ENCODE measurements around the gene RFNG. TPM values are rescaled to one million over a fixed set of nuclear protein-coding genes. Genes with fewer than 3 reads are reported as not detected.

The RFNG gene
- total RNA-seq, 1 donor from 2014 or later: 40.2 TPM

GRCh38 chr17:82087961-82088837, 36.6 kb upstream of the RFNG start:
- H3K36me3 ChIP-seq (ENCODE audit: insufficient read depth, low read length): peaks cover 13% of the 10 kb centered on the region

GRCh38 chr17:82086941-82087906, 35.6 kb upstream of the RFNG start:
- no peak for TF ChIP-seq CTCF (IDR thresholded peaks at IDR 0.05; ENCODE audit: insufficient read depth, low read depth, low read length)
- no peak for TF ChIP-seq EZH2 (IDR thresholded peaks at IDR 0.05; ENCODE audit: insufficient read depth, low read length)
- no peaks in the 10 kb centered on the region for H3K4me1 ChIP-seq (ENCODE audit: insufficient read depth, low read length)
- DNase-seq (ENCODE audit: low read depth) (no peak), FAIRE-seq (no peak)
- no peaks in the 10 kb centered on the region for H3K9me3 ChIP-seq (ENCODE audit: insufficient read depth, low read depth, low read length)
- peaks cover 13% of the 10 kb centered on the region for H3K79me2 ChIP-seq (ENCODE audit: insufficient read depth, low read length)
- H3K27ac ChIP-seq (ENCODE audit: low read depth, low read length): no peak overlapping the region
- H3K36me3 ChIP-seq (ENCODE audit: insufficient read depth, low read length): peaks cover 12% of the 10 kb centered on the region
- no peak overlapping the region for H2AFZ ChIP-seq (ENCODE audit: low read depth, low read length)
- H3K4me3 ChIP-seq (ENCODE audit: insufficient read depth, low read depth, low read length): no peak overlapping the region
- Mint-ChIP-seq H3K4me3 (ENCODE audit: unreplicated experiment) (no peak overlapping the region), H3K36me3 (ENCODE audit: low read depth, unreplicated experiment) (no peaks in the 10 kb centered on the region), H3K27me3 (ENCODE audit: low read depth, unreplicated experiment) (no peaks in the 10 kb centered on the region), H3K9me3 (ENCODE audit: unreplicated experiment) (no peaks in the 10 kb centered on the region), H3K27ac (ENCODE audit: unreplicated experiment) (no peak overlapping the region), H3K4me1 (ENCODE audit: low read depth, unreplicated experiment) (no peaks in the 10 kb centered on the region)
- no peak overlapping the region for H3K4me2 ChIP-seq (ENCODE audit: low read length)
- no peak overlapping the region for H3K9ac ChIP-seq (ENCODE audit: low read length)
- H3K27me3 ChIP-seq (ENCODE audit: insufficient read depth, low read length): no peaks in the 10 kb centered on the region
- H4K20me1 ChIP-seq (ENCODE audit: insufficient read depth, low read length): peaks cover 83% of the 10 kb centered on the region

More at GRCh38 chr17:82087961-82088837, 36.6 kb upstream of the RFNG start:
- Histone ChIP-seq H3K9ac (ENCODE audit: low read length) (no peak overlapping the region), H3K9me3 (ENCODE audit: insufficient read depth, low read depth, low read length) (no peaks in the 10 kb centered on the region), H3K79me2 (ENCODE audit: insufficient read depth, low read length) (peaks cover 18% of the 10 kb centered on the region), H3K27ac (ENCODE audit: low read depth, low read length) (no peak overlapping the region), H3K4me2 (ENCODE audit: low read length) (no peak overlapping the region), H3K4me1 (ENCODE audit: insufficient read depth, low read length) (no peaks in the 10 kb centered on the region), H4K20me1 (ENCODE audit: insufficient read depth, low read length) (peaks cover 80% of the 10 kb centered on the region), H3K4me3 (ENCODE audit: insufficient read depth, low read depth, low read length) (no peak overlapping the region), H3K27me3 (ENCODE audit: insufficient read depth, low read length) (no peaks in the 10 kb centered on the region), H2AFZ (ENCODE audit: low read depth, low read length) (no peak overlapping the region)
- Mint-ChIP-seq H3K36me3 (ENCODE audit: low read depth, unreplicated experiment) (no peaks in the 10 kb centered on the region), H3K27me3 (ENCODE audit: low read depth, unreplicated experiment) (no peaks in the 10 kb centered on the region), H3K4me3 (ENCODE audit: unreplicated experiment) (no peak overlapping the region), H3K9me3 (ENCODE audit: unreplicated experiment) (no peaks in the 10 kb centered on the region), H3K4me1 (ENCODE audit: low read depth, unreplicated experiment) (no peaks in the 10 kb centered on the region), H3K27ac (ENCODE audit: unreplicated experiment) (peak overlapping the region; percentile 47)
- FAIRE-seq: no peak
- TF ChIP-seq EZH2 (IDR thresholded peaks at IDR 0.05; ENCODE audit: insufficient read depth, low read length) (no peak), CTCF (IDR thresholded peaks at IDR 0.05; ENCODE audit: insufficient read depth, low read depth, low read length) (no peak)
- no peak for DNase-seq (ENCODE audit: low read depth)
